GM21723 (cell line): ENCODE results near the gene CST9L.

ENCODE experiments used
- ATAC-seq: cut with Tn5 transposase; IDR thresholded peaks from one replicate; pipeline ENCODE4 v1.9.1; 2021; ENCODE audit warnings: mild to moderate bottlenecking, moderate library complexity; ENCODE audit not compliant: unreplicated experiment

Gene CST9L

DNA sequence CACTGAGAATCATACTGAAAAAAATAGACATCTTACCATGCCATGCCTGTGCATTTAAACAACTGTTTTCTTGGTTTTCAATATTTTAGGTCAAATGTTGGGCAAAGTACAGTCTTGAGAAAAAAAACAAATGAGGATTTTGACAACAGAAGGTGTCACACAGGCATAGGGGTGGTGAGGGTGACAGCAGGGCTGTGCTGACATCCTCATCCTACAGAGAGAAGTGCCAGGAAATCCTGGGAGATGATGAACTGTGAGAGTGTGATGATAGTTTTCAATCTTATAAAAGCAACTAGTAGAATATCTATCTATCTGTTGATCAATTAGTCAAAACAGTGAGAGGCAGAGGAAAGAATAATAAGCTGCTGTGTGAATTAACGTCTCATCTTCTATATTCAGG, 53.4 kb downstream of the CST9L start:
- ATAC-seq: no peak
